GM10248 (cell line): ENCODE results near the gene VAV2.

Experiments
- CTCF ChIA-PET: fragments of 300-600 bp; sonication (Branson Sonifier 250); formaldehyde crosslinking; extraction: SDS; loops from one replicate; lab custom pipeline; 2021; ENCODE audit warnings: antibody characterized with exemption; lab: Yijun Ruan, JAX
- POLR2A ChIA-PET: fragments of 350-650 bp; sonication (Branson Sonifier 250); formaldehyde crosslinking; extraction: SDS; loops from one replicate; lab custom pipeline; 2020; ENCODE audit warnings: antibody characterized with exemption; lab: Yijun Ruan, JAX
- DNase-seq: peaks from one replicate; pipeline ENCODE4 v3.0.0; 2012; ENCODE audit errors: extremely low spot score
- CTCF ChIP-seq: IDR thresholded peaks from 2 replicates; pipeline ENCODE4 v1.5.1; 2012; ENCODE audit warnings: mild to moderate bottlenecking, low read depth; ENCODE audit errors: extremely low read depth, missing control alignments, control extremely low read depth

The VAV2 gene

DNA sequence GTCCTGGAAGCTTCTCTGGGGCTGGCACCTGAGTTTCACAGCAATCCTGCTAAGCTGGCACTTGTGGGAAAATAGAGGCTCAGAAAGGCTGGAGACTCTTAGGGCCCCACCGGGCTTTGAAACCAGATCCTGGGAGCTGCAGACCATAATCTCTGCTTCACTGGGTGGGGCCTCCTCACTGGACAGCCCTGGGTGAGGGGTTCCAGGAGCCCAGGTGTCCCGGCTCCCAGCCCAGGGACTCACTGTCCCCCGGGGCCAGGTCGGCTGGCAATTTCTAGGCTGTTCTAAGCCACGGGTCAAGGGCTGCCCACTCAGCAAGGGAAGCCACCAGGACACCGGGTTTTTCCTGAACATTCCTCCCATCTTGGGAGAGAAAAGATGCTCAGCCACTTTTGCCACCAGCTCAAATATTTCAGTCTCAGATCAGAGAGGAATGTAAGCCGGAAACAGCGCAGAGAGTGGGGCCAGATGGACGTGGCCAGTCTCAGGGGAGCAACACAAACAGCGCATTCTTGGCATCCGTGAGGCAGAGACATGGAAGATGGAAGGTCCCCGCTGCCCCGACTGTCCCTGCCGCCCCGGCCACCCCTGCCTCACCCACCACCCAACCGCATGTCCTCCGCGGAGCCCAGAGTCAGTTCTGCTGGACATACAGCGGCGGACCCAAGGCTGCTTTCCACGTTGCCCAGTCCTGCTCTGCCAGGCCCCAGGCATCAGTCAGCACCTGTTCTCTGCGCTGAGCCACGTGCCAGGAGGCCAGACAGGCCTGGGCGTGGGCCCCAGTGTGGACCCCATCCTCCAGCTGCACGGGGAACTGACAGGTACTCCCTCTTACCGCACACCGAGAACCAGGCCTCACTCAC lies 72.6 kb downstream of the VAV2 start:
- TF ChIP-seq CTCF = no peak
- DNase-seq = no peak
- CTCF ChIA-PET = no interaction called here
- POLR2A ChIA-PET = no interaction called here

- TF ChIP-seq CTCF = no peak
- POLR2A ChIA-PET = no interaction called here
- CTCF ChIA-PET = interaction anchor here (1.4 kb wide), 1 partner anchor 45 kb away, joined by 3 read pairs; no protein-coding TSS in a partner anchor
- DNase-seq = no peak
Observed at GRCh38 chr9:133918111-133918813, 73.9 kb downstream of the VAV2 start.

DNA sequence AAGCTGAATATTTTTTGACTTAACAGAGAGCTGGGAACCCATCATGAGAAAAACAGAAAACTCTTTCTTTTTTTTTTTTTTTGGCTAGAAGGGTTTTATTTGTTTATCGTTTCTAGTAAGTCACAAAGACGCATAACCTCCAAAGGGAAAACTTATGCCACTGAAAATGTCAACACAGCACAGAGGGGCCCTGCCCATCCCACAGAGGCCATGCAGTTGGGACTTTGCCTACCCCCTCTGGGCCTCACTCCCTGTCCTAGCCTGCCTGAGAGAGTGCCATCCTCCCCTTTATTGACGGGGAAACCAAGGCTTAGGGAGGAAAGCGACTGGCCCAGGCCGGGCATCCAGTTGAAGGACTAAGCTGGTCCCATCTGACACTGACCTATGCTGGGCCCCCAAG lies 74.7 kb downstream of the VAV2 start:
- ChIA-PET POLR2A (interaction anchor here (0.6 kb wide), 1 partner anchor 118 kb away, joined by 5 read pairs; no protein-coding TSS in a partner anchor), CTCF (interaction anchor here (0.7 to 1.4 kb wide), 2 partner anchors 12 to 44 kb away, joined by 3 read pairs; no protein-coding TSS in a partner anchor)
- no peak for TF ChIP-seq CTCF
- DNase-seq = no peak

- ChIA-PET CTCF (interaction anchor here (1.1 kb wide), 1 partner anchor 11 kb away, joined by 4 read pairs; no protein-coding TSS in a partner anchor), POLR2A (no interaction called here)
- DNase-seq = no peak
Observed at GRCh38 chr9:133916159-133916541, 76.0 kb downstream of the VAV2 start.

GRCh38 chr9:133915534-133916158 lies 76.5 kb downstream of the VAV2 start:
- TF ChIP-seq CTCF = no peak
- ChIA-PET POLR2A (no interaction called here), CTCF (interaction anchor here (1.1 kb wide), 1 partner anchor 11 kb away, joined by 4 read pairs; no protein-coding TSS in a partner anchor)
- DNase-seq = no peak

More at GRCh38 chr9:133916159-133916541, 76.0 kb downstream of the VAV2 start:
- no peak for TF ChIP-seq CTCF
